ENCODE results near the gene FNDC3B.

FNDC3B gene

DNA sequence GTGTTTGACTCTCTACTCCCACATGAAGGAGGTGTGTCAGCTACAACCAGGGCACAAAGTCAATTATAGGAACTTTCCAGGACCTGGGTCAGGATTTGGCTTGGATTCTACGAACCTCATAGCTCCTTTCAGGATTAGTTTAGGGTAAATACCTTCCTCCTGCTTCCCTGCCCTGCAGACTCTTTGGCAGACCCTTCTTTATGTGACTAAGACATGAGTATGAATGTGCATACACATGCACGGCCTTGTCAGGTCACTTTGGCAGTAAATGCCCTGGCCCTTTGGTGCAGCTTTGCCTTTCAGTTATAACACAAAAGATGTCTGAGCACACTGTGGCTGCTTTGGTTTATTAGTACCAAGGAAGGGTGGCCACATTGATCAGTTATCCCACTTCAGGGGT lies 340.0 kb downstream of the FNDC3B start:
- DNase-seq, result no peak

DNA sequence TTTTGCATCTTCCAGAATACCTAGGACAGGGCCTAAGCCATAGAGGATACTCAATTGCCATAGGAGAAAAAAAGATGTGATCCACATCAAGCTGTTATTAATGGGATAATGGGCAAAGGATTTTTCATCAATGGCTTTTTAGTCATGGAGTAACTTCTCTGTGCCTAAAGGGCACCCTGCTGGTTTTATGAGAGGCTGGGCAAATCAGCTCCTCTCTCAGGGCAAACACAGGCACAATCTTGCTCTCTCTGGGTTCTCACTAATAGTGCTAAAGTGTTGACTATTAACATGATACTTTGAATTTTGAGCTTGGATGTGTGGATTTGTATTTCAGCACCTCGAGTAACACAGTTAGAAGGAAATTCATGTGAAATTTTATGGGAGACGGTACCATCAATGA lies 341.3 kb downstream of the FNDC3B start:
- DNase-seq, result no peak

DNA sequence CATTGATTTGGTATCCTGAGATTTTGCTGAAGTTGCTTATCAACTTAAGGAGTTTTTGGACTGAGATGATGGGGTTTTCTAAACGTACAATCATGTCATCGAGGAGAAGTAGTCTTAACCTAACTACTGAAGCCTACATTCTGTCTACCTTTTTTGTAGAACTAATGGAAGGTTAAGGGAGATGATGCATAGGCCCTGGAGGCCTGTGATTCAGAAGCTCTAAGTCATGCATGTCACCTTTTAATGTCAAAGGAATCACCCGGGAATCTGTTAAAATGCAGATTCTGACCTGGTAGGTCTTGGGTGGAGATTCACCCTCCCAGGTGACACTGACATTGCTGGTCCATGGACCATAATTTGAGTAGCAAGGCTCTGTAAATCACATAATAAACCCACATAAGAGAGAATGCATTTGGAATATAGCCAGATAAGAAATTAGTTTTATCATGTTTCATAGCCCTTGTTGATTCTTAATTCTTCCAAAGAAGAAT lies 344.0 kb downstream of the FNDC3B start:
- no peak for DNase-seq

DNA sequence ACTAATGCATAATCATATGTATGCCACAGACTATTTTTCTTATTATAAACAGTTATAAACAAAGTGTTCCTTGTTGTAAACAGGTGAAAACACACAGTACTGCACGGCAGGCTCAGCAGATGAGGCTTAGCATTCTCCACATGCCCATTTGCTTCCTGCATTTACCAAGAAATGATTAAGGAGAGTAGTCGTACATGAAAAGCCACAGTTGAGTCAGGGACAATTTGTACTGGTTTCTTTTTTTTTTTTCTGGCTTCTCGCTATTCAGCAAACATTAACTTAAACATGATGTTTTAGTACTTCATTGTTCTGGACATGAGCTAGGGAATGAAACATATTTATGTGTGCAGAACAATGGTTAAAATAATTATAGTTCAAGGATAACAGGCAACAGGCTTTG lies 345.5 kb downstream of the FNDC3B start:
- no peak for DNase-seq

DNA sequence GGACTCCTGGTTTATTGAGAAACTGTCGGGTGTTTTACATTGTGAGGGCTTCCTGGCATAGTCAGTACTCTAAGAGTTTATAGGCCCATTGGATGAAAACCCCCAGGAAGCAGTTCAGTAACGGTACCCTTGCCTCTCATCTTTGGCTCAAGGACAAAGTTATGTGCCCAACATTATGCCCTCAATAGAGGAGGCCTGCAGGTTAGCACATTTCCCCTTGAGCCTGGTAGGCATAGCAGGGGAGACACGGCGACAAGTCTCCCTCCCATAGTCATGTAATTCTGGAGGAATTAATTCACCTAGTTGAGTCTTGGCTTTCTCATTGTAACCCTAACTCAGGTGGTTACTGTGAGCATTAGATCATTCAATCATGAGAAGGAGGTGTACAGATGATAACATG lies 348.4 kb downstream of the FNDC3B start:
- no peak for DNase-seq

DNA sequence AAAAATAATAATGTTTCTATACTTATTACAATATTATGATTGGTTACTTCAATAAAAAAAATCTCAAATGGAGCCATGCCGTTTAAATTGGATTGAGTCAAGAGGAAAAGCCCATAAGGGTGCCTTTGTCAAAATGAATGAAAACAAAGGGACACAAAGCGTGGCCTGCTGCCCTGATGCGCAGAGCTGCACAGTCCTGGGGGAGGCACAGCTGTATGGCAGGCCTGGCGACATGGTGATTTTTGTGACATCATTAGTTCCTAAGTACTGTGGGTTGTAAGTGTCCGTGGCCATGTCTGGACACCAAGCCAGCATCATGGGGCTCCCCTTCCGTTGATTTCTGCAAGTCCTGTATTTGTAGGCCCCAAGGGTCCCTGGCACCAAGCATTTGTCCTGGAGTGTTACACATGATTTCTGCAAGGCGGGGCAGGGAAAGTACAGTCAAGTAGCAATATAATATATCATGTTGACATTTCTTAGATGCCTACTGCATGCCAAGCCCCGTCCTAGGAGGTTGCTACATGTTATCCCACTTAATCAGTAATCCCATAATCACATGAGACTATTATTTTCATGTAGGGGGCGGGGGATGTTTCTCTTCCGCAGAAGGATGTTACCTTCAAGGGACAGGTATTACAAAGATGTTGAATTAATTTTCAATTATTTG lies 349.2 kb downstream of the FNDC3B start:
- DNase-seq, result no peak

DNA sequence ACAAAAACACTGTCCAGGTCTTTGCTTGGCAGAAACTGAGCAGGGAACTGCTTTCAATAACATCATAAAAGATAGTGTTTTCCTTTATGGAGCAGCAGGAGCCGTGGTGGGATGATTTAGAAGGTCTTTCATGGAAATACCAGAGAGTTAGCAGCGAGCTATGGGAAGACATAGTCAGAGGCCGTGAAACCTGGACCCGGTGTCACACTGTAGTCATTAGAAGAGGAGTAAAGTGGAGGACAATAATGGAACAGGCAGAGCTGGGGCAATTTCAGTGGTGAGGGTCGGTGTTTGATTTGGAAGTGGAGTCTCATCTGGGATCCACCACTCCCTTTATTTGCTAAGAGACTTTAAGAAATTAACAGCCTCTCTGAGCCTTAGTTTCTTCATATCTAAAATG lies 351.4 kb downstream of the FNDC3B start:
- DNase-seq, result no peak

DNA sequence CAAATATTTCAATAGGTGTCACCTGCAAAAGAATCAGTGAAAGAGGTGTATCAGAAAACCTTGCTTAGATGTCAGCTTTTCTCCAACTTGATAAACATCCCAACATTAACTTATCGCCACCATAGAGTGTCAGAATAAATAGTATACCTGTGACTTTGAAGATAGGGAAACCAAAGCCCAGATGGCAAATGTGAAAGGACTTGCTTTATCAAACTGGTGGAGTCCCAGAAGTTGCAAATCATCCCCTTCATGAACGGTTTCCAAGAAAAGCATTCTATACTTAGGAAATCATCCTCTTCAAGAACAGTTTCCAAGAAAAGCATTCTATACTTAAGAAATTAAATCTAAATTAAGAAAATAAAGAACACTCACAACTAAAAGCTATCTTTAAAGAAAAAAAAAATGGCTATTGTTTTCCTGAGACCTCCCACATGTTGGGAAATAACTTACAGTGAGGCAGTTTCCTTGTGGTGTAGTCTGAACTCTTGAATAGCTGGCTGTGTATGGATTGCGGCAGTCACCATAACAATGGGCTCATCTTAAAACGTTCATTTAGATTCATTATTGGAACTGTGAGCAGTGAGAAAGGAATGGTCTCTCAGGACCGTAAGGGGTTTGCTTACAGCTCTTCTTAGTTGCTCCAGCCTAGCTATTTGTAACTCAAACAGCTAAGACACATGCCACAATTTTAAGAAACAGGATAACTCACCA lies 352.4 kb downstream of the FNDC3B start:
- DNase-seq, result peak in 1 of 2 donors; percentile 6

DNA sequence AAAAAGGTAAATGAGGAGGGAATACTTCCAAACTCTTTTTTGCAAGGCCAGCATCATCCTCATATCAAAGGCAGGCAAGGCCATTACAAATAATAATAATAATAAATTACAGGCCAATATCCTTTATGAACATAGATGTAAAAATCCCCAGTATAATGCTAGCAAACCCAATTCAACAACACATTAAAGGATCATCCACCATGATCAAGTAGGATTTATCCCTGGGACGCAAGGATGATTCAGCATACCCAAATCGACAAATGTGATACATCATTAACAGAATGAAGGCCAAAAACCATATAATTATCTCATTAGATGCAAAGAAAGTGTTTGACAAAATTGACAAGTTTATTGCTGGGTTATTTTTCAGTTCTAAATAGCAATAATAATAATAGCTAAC lies 355.3 kb downstream of the FNDC3B start:
- DNase-seq, result no peak

DNA sequence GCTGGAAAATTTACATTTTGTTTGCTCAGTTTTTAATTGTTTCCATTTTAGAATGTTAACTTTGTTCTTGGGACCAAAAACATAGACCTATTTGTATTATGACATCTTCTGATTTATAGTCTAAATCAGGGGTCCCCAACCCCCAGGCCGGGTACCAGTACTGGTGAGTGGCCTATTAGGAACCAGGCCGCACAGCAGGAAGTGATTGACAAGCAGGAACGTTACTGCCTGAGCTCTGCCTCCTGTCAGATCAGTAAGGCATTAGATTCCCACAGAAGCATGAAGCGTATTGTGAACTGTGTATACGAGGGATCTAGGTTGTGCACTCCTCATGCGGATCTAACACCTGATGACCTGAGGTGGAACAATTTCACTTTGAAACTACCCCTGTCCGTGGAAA lies 357.0 kb downstream of the FNDC3B start:
- DNase-seq, result no peak

DNA sequence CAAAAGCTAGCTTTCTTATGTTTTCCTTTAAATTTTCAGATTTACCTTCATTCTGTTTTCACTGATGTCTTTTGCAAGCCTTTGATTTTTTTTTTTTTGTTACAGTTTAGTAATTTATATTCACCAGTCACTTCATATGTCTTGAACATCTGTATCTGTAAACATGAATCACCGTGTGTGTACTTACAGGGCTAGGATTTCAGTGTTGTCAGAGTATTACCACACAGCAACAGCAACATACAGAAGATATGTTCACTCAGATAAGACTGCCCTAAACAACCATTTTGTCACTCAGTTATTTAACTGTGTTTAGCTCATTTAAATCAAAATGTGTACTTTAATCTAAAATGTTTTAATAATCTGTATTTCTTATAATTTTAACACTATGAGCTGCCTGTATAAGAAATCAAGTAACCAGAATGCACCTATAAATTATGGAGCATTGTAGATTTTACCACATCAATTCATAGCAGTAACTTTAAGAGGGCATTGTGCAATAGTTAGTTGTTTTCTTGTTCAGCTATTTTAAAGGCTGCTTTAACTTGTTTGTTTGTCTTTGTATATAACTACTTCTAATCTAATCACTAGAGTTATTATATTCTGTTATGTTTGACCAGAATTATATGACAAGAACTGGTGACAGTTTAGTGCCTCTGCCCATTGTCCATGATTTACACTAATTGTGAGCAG lies 358.5 kb downstream of the FNDC3B start:
- no peak for DNase-seq

DNA sequence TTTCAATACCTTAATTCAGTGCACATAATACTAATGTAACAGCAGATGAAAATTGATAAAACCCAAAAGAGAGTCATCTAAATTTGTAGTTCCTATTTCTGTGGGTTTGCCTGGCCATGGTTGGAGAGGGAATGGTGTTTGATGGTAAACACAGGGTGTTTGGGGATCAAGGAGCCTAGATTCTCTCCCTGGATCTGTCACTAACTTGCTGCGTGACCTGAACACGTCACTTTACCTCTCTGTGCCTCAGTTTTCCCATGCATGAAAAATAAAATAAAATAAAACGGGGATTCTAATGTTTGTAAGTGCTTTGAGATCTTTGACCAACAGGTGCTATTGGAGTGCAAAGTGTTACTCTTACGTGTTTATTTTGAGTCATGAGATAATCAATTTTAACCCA lies 359.1 kb downstream of the FNDC3B start:
- no peak for DNase-seq

DNA sequence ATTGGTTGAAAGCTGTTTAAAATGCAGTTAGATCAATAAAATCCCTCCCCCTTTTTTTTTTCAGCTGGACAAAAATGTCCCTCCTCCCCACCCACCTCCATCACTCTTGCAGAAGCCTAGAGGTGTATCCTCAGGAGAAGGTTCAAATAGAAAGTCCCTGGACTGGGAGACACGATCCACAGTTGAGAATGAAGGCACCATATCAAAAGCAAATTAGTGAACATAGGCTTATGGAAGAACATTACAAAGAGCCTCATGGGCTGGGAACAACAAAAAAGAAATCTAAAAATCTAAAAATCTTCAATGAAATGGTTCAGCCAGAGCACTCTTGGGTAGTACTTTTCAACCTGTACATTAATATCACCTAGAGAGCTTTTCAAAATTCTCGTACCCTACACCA lies 362.7 kb downstream of the FNDC3B start:
- no peak for DNase-seq

DNA sequence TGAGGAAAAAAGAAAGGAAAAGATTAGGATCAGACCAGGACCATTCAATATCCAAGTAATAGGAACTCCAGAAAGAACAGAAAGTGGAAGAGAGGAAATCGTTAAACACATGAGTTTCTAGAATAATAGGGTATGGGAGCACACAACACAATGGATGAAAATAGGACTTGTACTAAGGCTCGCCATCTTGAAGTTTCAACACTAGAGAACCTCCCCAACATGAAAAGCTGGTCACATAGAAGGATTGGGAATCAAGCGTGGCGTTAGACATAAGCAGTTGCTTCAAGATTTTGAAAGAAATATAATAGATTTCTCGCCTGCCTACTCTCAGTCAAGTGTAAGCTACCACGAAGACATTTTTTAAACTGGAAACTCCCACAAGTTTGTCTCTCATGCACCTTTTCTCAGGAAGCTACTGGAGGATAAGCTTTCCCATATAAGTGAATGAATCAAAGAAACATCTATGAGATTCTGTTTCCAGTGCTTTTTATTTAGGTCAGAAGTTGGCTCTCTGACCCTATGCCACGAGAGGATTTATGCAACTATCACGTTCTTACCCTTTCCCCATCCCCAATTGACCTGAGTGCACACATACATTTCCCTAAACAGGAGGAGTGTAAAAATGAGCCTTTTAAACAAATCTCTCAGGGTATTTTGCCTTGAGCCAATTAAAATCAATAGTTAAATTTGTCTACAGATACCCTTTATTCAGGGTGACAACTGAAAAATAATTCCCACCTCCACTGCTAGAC lies 363.7 kb downstream of the FNDC3B start:
- DNase-seq, result no peak

DNA sequence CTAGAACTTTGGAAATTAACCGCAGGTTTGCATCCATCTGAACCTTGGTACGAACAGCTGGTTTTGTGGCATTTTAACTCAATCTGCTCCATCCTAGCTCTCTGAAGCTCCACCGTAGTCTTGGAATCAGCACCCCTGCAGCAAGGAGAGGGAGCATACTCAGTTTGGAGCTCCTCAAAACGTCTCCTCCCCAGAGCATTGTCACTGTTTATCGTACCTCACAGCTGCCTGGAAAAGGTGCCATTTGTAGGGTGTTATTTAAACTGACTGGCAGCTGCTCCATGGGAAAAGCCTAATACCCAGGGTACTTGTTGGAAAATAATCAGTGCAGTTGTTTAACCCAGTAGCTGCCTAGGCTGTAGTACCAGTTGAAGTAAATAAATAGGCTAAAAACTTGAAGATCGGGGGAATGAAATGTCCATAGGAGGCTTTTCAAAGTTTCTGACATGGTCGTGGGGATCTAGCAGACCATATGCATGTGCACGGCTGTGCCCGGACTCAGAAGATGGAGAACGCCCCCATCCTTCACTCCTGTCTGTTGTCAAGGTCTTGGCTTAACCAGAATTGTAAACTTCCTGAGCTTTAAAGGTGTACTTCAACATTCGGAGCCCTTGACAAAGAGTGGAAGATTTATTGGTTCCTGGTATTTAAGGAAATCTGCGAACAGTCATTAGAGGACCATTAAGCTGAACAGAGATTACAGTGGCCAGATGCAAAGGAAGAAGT lies 365.0 kb downstream of the FNDC3B start:
- DNase-seq, result no peak

DNA sequence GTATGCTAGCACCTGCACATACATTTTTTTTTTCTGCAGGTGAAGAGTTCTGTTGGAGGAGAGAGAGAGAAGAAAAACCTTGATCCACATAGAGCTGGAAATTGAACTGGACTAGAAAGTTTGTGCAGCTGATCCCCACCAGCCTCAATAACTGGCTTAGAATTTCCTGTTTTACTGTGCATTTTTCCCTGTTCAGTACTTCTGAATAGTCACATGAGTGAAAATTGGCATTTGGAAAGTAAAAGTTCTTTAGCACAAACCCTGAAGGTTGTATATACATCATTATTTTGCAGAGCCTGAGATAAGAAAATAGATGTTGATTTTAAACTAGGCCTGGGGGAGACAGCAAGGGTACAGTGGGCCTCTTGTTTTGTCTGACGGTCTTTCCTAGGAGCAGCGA lies 366.5 kb downstream of the FNDC3B start:
- DNase-seq, result no peak

DNA sequence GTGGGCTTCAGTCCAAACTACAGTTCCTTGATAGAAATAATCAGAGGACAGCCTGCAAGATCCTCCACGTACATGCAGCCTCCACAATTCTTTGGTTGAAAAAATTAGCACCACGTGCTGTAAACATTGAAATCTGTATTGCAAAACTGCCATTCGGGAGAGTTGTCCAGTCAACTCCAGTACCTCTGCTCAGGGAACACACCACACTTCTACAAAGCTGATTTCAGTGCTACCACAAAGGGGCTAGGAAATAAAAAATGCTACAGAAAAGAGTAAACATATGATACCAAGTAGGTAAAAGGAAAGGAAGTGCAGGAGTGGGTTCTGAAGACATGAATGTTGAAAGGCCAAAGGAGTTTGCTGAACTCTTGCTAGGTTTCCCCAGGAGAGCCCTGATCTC lies 368.5 kb downstream of the FNDC3B start:
- no peak for DNase-seq

DNA sequence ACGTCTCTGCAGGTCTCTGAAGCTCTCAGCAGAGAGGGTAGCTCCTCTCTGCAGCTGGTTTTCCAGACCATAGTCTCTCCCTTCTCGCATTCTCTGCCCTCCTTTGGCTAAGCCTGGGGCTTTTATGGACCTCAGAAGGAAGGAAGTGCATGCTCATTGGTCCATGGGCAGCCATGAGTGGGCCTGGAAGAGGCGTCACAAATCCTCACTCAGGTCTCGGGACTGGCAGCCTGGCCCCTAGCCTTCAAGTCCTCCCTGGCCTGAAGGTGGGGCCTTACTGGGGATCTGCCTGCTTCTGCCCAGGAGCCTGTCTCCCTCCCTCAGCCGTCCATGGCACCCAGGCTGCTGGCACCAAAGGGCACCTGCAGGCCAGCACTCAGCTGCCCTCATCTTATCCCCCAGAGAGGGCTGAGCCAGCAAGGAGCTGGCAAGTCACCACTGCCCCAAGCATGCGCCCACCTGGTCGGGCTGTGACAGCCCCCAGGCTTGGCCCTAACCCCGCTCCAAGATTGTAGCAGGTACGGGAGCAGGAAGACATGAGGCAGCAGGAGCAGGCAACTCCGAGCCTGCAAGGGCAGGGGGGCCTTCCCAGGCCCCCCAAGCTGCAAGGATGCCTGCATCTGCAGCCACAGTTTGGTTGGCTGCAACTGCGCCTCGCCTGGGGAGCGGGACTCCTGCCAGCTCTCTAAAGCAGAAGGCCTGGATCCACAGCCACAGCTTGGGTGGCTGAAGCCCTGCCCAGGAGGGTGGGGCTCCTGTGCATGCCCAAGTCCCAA lies 371.5 kb downstream of the FNDC3B start:
- DNase-seq, result no peak

DNA sequence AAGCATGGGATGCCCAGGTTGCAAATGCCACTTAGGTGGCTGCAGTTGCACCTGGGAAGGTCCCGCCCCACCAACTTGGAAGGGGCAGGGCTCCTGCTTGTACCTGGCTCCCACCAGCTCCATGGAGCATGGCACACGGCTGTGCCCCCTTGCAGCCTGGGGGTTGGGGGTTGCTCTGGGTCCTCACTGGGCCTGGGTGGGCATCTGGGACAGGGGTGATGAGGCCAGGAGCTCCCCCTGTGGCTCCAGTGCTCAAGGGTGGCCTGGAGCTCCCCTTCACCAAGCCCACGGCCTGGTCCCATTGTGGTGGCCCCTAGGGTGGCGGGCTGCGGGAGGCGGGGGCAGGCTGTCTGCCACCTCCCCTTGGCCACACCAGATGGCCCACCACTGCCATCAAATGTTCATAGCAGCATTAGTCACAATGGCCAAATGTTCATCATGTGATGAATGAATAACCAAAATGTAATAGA lies 372.1 kb downstream of the FNDC3B start:
- DNase-seq, result no peak

DNA sequence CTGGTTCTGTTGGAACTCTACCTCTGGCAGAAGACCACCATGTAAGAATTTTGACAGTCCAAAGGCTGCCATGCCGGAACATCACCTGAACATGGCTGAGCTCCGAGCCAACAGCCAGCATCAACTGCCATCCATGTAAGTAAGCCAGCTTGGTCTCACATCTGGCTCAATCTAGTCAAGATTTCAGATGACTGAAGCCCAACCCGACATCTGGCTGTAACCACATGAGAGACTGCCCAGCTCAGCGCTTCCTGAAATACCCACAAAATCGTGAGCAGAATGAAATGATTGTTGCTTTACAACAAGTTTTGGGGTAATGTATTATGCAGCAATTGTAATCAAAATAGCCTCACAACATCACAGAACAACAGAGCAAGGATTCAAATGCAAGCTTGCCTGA lies 375.9 kb downstream of the FNDC3B start:
- DNase-seq, result no peak

DNA sequence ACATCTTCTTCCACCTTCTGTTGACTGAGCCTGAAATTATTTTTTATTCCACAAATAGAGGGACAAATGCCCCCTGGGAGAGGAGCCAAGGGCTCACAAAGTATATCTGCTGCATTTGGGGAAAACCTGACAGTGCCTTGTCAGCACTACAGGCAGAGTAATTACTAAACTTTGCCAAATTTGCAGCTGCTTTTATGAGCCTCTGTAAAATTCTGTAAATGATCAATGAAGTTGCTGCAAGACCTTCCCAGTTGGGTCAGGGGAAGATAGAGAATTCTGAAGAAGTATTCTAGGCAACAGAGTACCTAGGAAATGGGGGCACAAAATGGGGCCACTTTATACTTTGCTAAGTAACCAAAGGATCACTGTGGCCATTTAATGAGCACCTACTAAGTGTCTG lies 398.3 kb downstream of the FNDC3B start:
- no peak for DNase-seq

DNA sequence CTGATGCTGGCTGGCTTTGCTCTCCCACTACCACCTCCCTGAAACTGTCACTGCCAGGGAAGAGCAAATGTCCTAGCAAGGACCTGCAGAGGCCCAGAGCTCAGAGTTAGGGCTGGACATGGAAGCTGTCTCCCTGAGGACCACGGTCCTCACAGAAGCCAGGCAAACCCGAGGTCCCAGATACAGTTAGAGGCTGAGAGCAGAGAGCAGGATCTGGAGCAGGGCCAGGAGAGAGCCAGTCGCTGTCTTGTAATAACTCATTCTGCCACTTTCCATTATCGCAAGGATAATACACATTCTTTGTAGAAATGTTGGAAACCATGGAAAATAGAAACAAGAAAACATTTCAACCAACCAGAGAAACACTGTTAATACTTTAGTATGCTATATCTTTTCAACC lies 398.8 kb downstream of the FNDC3B start:
- DNase-seq, result no peak
